CD14-positive monocyte (primary cell): Measurements from ENCODE around the gene CCDC178. TPM values are rescaled to one million over a fixed set of nuclear protein-coding genes. Genes with fewer than 3 reads are reported as not detected.
A peak's percentile ranks its signal among the peaks of the same experiment; 100 is the strongest.

Experiments
- DNase-seq, 3 donors: peaks; one replicate each; pipeline ENCODE4 v3.0.0-alpha.2; 2011 to 2022
- H2AFZ ChIP-seq: 2 replicates; pipeline ENCODE4 v1.6.0; 2012; ENCODE audit warnings: mild to moderate bottlenecking, low read depth, low read length, inconsistent platforms; ENCODE audit not compliant: insufficient read depth, poor library complexity, severe bottlenecking
- H3K27ac ChIP-seq, 2 donors: 1 replicate in 1 of 2; 2 replicates in 1 of 2; pipeline ENCODE4 v1.5.1; 2012 to 2013; ENCODE audit warnings: low read length in 2 of 2, control low read depth in 1 of 2, inconsistent platforms in 1 of 2, low read depth in 1 of 2, mild to moderate bottlenecking in 1 of 2
- H3K27me3 ChIP-seq, 2 donors: one replicate each; pipeline versions ENCODE4 v1.6.0 to v1.6.1; 2011 to 2013; ENCODE audit warnings: low read length in 2 of 2; ENCODE audit not compliant: control insufficient read depth in 2 of 2, insufficient read depth in 2 of 2
- H3K36me3 ChIP-seq, 2 donors: replicated peaks in 1 of 2; 1 replicate in 1 of 2; 2 replicates in 1 of 2; pipeline versions ENCODE4 v1.5.1 to v1.6.1; 2012 to 2013; ENCODE audit warnings: low read length in 2 of 2, control low read depth in 1 of 2, inconsistent platforms in 1 of 2, mild to moderate bottlenecking in 1 of 2; ENCODE audit not compliant: insufficient read depth in 2 of 2, control insufficient read depth in 1 of 2
- H3K4me1 ChIP-seq, 2 donors: 1 replicate in 1 of 2; 2 replicates in 1 of 2; pipeline versions ENCODE4 v1.5.1 to v1.6.1; 2012 to 2013; ENCODE audit warnings: low read length in 2 of 2, control low read depth in 1 of 2, inconsistent platforms in 1 of 2, mild to moderate bottlenecking in 1 of 2, moderate library complexity in 1 of 2; ENCODE audit not compliant: insufficient read depth in 2 of 2, control insufficient read depth in 1 of 2
- H3K4me2 ChIP-seq: replicated peaks from 2 replicates; pipeline ENCODE3; 2012; ENCODE audit warnings: low read length, moderate library complexity, mild to moderate bottlenecking; ENCODE audit not compliant: poor library complexity, severe bottlenecking; ENCODE audit errors: extremely low read depth
- H3K4me3 ChIP-seq, 3 experiments: fragments of 200-600 bp in 1 of 3; sonication (generic) in 1 of 3; replicated peaks in 1 of 3; 1 replicate in 2 of 3; 2 replicates in 1 of 3; pipeline ENCODE4 v1.5.1; 2011 to 2013; ENCODE audit warnings: low read length in 3 of 3, mild to moderate bottlenecking in 3 of 3, control low read depth in 2 of 3, low read depth in 2 of 3, inconsistent platforms in 1 of 3, moderate library complexity in 1 of 3
- H3K79me2 ChIP-seq: 2 replicates; pipeline ENCODE4 v1.6.0; 2012; ENCODE audit warnings: mild to moderate bottlenecking, control low read depth, inconsistent platforms, low read length, moderate library complexity; ENCODE audit not compliant: insufficient read depth
- H3K9ac ChIP-seq: 2 replicates; pipeline ENCODE4 v1.6.0; 2017; ENCODE audit warnings: low read length, mild to moderate bottlenecking; ENCODE audit not compliant: insufficient read depth, poor library complexity, severe bottlenecking
- H3K9me3 ChIP-seq, 2 donors: replicated peaks in 1 of 2; 1 replicate in 1 of 2; 2 replicates in 1 of 2; pipeline versions ENCODE4 v1.5.1 to v1.6.1; 2012 to 2013; ENCODE audit warnings: low read length in 2 of 2, control low read depth in 1 of 2; ENCODE audit not compliant: control insufficient read depth in 1 of 2, insufficient read depth in 1 of 2
- H4K20me1 ChIP-seq: 2 replicates; pipeline ENCODE4 v1.6.0; 2012; ENCODE audit warnings: mild to moderate bottlenecking, low read length, control low read depth, moderate library complexity; ENCODE audit not compliant: insufficient read depth
- H3K27ac Mint-ChIP-seq, 7 donors: one replicate each; pipeline ENCODE4 v1.8.0; 2020; ENCODE audit warnings: mild to moderate bottlenecking in 7 of 7, mixed read lengths in 7 of 7, moderate library complexity in 6 of 7, inconsistent platforms in 2 of 7
- H3K27me3 Mint-ChIP-seq, 3 donors: one replicate each; pipeline ENCODE4 v1.8.0; 2021 to 2022; ENCODE audit warnings: low read depth in 3 of 3, mild to moderate bottlenecking in 3 of 3, mixed read lengths in 3 of 3, moderate library complexity in 3 of 3, inconsistent platforms in 1 of 3
- H3K36me3 Mint-ChIP-seq, 2 donors: one replicate each; pipeline ENCODE4 v1.8.0; 2020; ENCODE audit warnings: mixed read lengths in 2 of 2, inconsistent platforms in 1 of 2, mild to moderate bottlenecking in 1 of 2
- H3K4me1 Mint-ChIP-seq: one replicate; pipeline ENCODE4 v1.8.0; 2020; ENCODE audit warnings: mild to moderate bottlenecking, mixed read lengths
- H3K4me3 Mint-ChIP-seq, 2 donors: one replicate each; pipeline ENCODE4 v1.8.0; 2020; ENCODE audit warnings: mild to moderate bottlenecking in 2 of 2, mixed read lengths in 2 of 2, moderate library complexity in 1 of 2
- H3K9me3 Mint-ChIP-seq, 7 donors: one replicate each; pipeline ENCODE4 v1.8.0; 2020 to 2022; ENCODE audit warnings: mixed read lengths in 7 of 7, mild to moderate bottlenecking in 6 of 7, moderate library complexity in 6 of 7, inconsistent platforms in 2 of 7
- WGBS: methylation state at CpG from one replicate; pipeline ENCODE4 v1.1.5; 2013; ENCODE audit warnings: missing lambda C conversion rate; ENCODE audit not compliant: insufficient coverage; 5-methylcytosine and 5-hydroxymethylcytosine counted together
- intact Hi-C, 2 donors: fragments of 100-400 bp; cut with micrococcal nuclease; formaldehyde crosslinking; loops; one replicate each; pipeline versions ENCODE4 v1.15.0 to v1.15.1; 2023
- polyA plus RNA-seq, 3 donors: library from polyadenylated mRNA; depleted of rRNA in 1 of 3; unstranded in 2 of 3; stranded (reverse) in 1 of 3; fragments of 300-500 nt in 2 of 3; fragments of >200 nt in 1 of 3; fragmentation: Illumina TruSeq in 2 of 3; gene quantifications; 1 replicate in 2 of 3; 2 replicates in 1 of 3; pipeline ENCODE4 v1.2.3, GENCODE V29; 2012 to 2021
- TF ChIP-seq, protein P1 (sequence below): fragments of 200-600 bp; IDR thresholded peaks from one replicate; pipeline ENCODE4 v1.8.0; 2022; ENCODE audit warnings: antibody characterized with exemption, mild to moderate bottlenecking

Gene CCDC178
- polyA plus RNA-seq, 3 donors, result not detected

GRCh38 chr18:33194793-33195192, 245.7 kb downstream of the CCDC178 start:
- Histone ChIP-seq H3K4me3 (no peak overlapping the region), H2AFZ (no peak overlapping the region), H3K79me2 (no peaks in the 10 kb centered on the region), H3K4me1 (no peaks in the 10 kb centered on the region), H3K9ac (no peak overlapping the region), H3K4me2 (no peak overlapping the region), H3K27me3 (peaks cover 0 to 2% of the 10 kb centered on the region in 2 donors), H3K36me3 (no peaks in the 10 kb centered on the region), H4K20me1 (no peaks in the 10 kb centered on the region), H3K9me3 (no peaks in the 10 kb centered on the region), H3K27ac (no peak overlapping the region)
- intact Hi-C loops, result no loop called here
- Mint-ChIP-seq H3K36me3 (no peaks in the 10 kb centered on the region), H3K27ac (no peak overlapping the region), H3K4me3 (no peak overlapping the region), H3K27me3 (peaks cover 0 to 11% (median 2%) of the 10 kb centered on the region in 3 donors), H3K9me3 (peaks cover 0 to 4% (median 0%) of the 10 kb centered on the region in 7 donors), H3K4me1 (no peaks in the 10 kb centered on the region)
- TF ChIP-seq, protein P1, sequence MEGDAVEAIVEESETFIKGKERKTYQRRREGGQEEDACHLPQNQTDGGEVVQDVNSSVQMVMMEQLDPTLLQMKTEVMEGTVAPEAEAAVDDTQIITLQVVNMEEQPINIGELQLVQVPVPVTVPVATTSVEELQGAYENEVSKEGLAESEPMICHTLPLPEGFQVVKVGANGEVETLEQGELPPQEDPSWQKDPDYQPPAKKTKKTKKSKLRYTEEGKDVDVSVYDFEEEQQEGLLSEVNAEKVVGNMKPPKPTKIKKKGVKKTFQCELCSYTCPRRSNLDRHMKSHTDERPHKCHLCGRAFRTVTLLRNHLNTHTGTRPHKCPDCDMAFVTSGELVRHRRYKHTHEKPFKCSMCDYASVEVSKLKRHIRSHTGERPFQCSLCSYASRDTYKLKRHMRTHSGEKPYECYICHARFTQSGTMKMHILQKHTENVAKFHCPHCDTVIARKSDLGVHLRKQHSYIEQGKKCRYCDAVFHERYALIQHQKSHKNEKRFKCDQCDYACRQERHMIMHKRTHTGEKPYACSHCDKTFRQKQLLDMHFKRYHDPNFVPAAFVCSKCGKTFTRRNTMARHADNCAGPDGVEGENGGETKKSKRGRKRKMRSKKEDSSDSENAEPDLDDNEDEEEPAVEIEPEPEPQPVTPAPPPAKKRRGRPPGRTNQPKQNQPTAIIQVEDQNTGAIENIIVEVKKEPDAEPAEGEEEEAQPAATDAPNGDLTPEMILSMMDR, result no peak
- no peak for DNase-seq

DNA sequence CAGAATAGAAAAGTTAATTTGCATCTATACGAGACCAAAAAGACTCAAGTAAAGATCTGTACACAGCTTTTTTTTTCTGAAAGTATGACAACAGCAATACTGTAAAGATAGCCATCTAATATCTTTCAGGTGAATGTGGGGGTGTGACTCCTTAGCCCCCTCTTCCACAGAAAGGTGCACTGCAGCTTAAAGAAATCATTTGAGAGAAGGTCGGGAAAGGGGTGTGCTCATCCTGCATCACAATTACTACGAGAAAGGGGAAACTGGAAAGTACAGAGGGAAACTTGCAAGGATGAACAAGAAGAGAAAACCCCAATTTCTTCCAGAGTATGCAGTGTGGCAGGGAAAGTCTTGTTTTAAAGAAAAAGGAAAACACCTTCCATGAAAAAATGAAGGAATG, 255.6 kb downstream of the CCDC178 start:
- Histone ChIP-seq H3K27ac (no peak overlapping the region), H3K4me3 (no peak overlapping the region), H3K9ac (no peak overlapping the region), H2AFZ (no peak overlapping the region), H3K36me3 (no peaks in the 10 kb centered on the region), H3K4me2 (no peak overlapping the region), H3K27me3 (no peaks in the 10 kb centered on the region), H3K4me1 (peaks cover 12 to 36% of the 10 kb centered on the region in 2 donors), H3K9me3 (no peaks in the 10 kb centered on the region), H3K79me2 (no peaks in the 10 kb centered on the region), H4K20me1 (no peaks in the 10 kb centered on the region)
- peak in 1 of 3 donors; percentile 63 for DNase-seq
- peaks cover 0 to 2% (median 0%) of the 10 kb centered on the region in 7 donors for H3K9me3 Mint-ChIP-seq
- TF ChIP-seq, protein P1, result no peak
- no CpG with 5 or more reads among the region's 3 CpGs for WGBS
- no peak overlapping the region for H3K4me3 Mint-ChIP-seq
- peaks cover 17% of the 10 kb centered on the region for H3K4me1 Mint-ChIP-seq
- intact Hi-C loops, result no loop called here
- H3K27me3 Mint-ChIP-seq, result peaks cover 0 to 3% (median 2%) of the 10 kb centered on the region in 3 donors
- H3K36me3 Mint-ChIP-seq, result no peaks in the 10 kb centered on the region
- no peak overlapping the region for H3K27ac Mint-ChIP-seq
